Stomach (tissue), 9 donors: ENCODE measurements around the gene PLA2G4A. TPM values are rescaled to one million over a fixed set of nuclear protein-coding genes. Genes with fewer than 3 reads are reported as not detected.
A peak's percentile ranks its signal among the peaks of the same experiment; 100 is the strongest.

Source experiments
- DNase-seq, 2 donors: peaks; one replicate each; pipeline versions ENCODE4 v3.0.0 to v3.0.0-alpha.2; 2013 to 2019
- H3K27ac ChIP-seq, 5 donors: fragments of 200-600 bp in 4 of 5; sonication (generic) in 4 of 5; one replicate each; pipeline ENCODE4 v1.5.1; 2013 to 2019; ENCODE audit warnings: mild to moderate bottlenecking in 1 of 5, moderate library complexity in 1 of 5
- H3K27me3 ChIP-seq, 3 donors: fragments of 200-600 bp; sonication (generic); one replicate each; pipeline ENCODE4 v1.5.1; 2017 to 2019; ENCODE audit warnings: mixed run types in 1 of 3
- H3K36me3 ChIP-seq, 4 donors: fragments of 200-600 bp; sonication (generic); 1 replicate in 3 of 4; 2 replicates in 1 of 4; pipeline ENCODE4 v1.5.1; 2016 to 2019
- H3K4me1 ChIP-seq, 4 donors: fragments of 200-600 bp; sonication (generic); one replicate each; pipeline ENCODE4 v1.5.1; 2016 to 2019
- H3K4me3 ChIP-seq, 4 donors: fragments of 200-600 bp; sonication (generic) in 3 of 4; one replicate each; pipeline ENCODE4 v1.5.1; 2016 to 2019; ENCODE audit warnings: mild to moderate bottlenecking in 1 of 4
- H3K9me3 ChIP-seq, 4 donors: fragments of 200-600 bp; sonication (generic); one replicate each; pipeline ENCODE4 v1.5.1; 2016 to 2019
- CTCF ChIP-seq, 7 experiments: fragments of 450-650 bp in 4 of 7; fragments of 200-600 bp in 3 of 7; sonication (generic) in 3 of 7; IDR thresholded peaks; one replicate each; pipeline ENCODE4 v1.5.1; 2016 to 2019; ENCODE audit warnings: antibody characterized with exemption in 7 of 7, control low read depth in 2 of 7, mild to moderate bottlenecking in 1 of 7
- EP300 ChIP-seq: sonication (generic); formaldehyde crosslinking; IDR thresholded peaks from one replicate; pipeline ENCODE4 v1.6.1; 2017; ENCODE audit warnings: antibody characterized with exemption
- POLR2A ChIP-seq, 4 donors: fragments of 450-650 bp; IDR thresholded peaks; one replicate each; pipeline ENCODE4 v1.6.1; 2016; ENCODE audit warnings: antibody characterized with exemption in 4 of 4, control low read depth in 2 of 4, mild to moderate bottlenecking in 1 of 4, moderate library complexity in 1 of 4
- POLR2AphosphoS5 ChIP-seq, 3 donors: sonication (generic); formaldehyde crosslinking; IDR thresholded peaks; one replicate each; pipeline ENCODE4 v1.6.1; 2016; ENCODE audit warnings: antibody characterized with exemption in 3 of 3
- WGBS, 5 donors: extraction: QIAGEN DNeasy Blood & Tissue Kit in 3 of 5; methylation state at CpG; one replicate each; pipeline versions ENCODE4 v1.1.5 to v1.1.7; 2013 to 2018; 5-methylcytosine and 5-hydroxymethylcytosine counted together
- intact Hi-C: fragments of 100-400 bp; cut with DNase I; formaldehyde crosslinking; loops from one replicate; pipeline ENCODE4 v1.15.1; 2023; ENCODE audit warnings: low total_unique reads
- polyA plus RNA-seq, 3 donors: library from polyadenylated mRNA; stranded (reverse); fragments of 200-250 nt; gene quantifications; one replicate each; pipeline ENCODE4 v1.2.3, GENCODE V29; 2013
- total RNA-seq, 5 donors: library from RNA; depleted of rRNA; stranded (reverse); fragments of >200 nt; gene quantifications; one replicate each; pipeline versions ENCODE4 v1.1.0 to v1.2.3, GENCODE V29; 2014 to 2016
- donor health status: healthy with polysubstance abuse.
- donor health status: Bipolar disorder and iron deficiency.
- donor health status: healthy.

PLA2G4A gene
- total and polyA plus RNA-seq, 8 donors, result 2.2 to 17.8 (median 6.8) TPM

- H3K27ac ChIP-seq, result no peak overlapping the region
- DNase-seq, result no peak
- 70 to 86% (median 75%) methylated on average over 4 of the region's 4 CpGs for WGBS, 5 donors
- TF ChIP-seq POLR2AphosphoS5 (IDR thresholded peaks at IDR 0.05) (no peak), EP300 (no peak), POLR2A (IDR thresholded peaks at IDR 0.05) (no peak), CTCF (IDR thresholded peaks at IDR 0.05) (no peak)
- no peak overlapping the region for H3K4me3 ChIP-seq
- no peaks in the 10 kb centered on the region for H3K9me3 ChIP-seq
- no peaks in the 10 kb centered on the region for H3K4me1 ChIP-seq
- peaks cover 0 to 15% (median 2%) of the 10 kb centered on the region in 4 donors for H3K36me3 ChIP-seq
- no peaks in the 10 kb centered on the region for H3K27me3 ChIP-seq
- intact Hi-C loops, result no loop called here
These were observed 137.7 kb downstream of the PLA2G4A start for GRCh38 chr1:186966456-186966855.

GRCh38 chr1:186967656-186968394, 139.1 kb downstream of the PLA2G4A start:
- Histone ChIP-seq H3K9me3 (no peaks in the 10 kb centered on the region), H3K27ac (no peak overlapping the region), H3K27me3 (no peaks in the 10 kb centered on the region), H3K4me1 (no peaks in the 10 kb centered on the region), H3K36me3 (peaks cover 0 to 15% (median 2%) of the 10 kb centered on the region in 4 donors), H3K4me3 (no peak overlapping the region)
- intact Hi-C loops, result no loop called here
- WGBS, 5 donors, result 76 to 95% (median 82%) methylated on average over 2 of the region's 2 CpGs
- no peak for DNase-seq
- TF ChIP-seq CTCF (IDR thresholded peaks at IDR 0.05) (no peak), EP300 (no peak), POLR2AphosphoS5 (IDR thresholded peaks at IDR 0.05) (no peak), POLR2A (IDR thresholded peaks at IDR 0.05) (no peak)

GRCh38 chr1:186974774-186975181, 146.0 kb downstream of the PLA2G4A start:
- intact Hi-C loops, result no loop called here
- H3K9me3 ChIP-seq, result no peaks in the 10 kb centered on the region
- H3K4me3 ChIP-seq, result no peak overlapping the region
- peaks cover 0 to 11% (median 0%) of the 10 kb centered on the region in 4 donors for H3K4me1 ChIP-seq
- peak in 2 of 3 donors; percentile 15 to 81 for TF ChIP-seq POLR2AphosphoS5 (IDR thresholded peaks at IDR 0.05)
- TF ChIP-seq CTCF (IDR thresholded peaks at IDR 0.05), result no peak
- no peak for TF ChIP-seq EP300
- TF ChIP-seq POLR2A (IDR thresholded peaks at IDR 0.05), result no peak
- no peaks in the 10 kb centered on the region for H3K36me3 ChIP-seq
- peak overlapping the region in 4 of 5 donors; percentile 38 to 74 (median 60) for H3K27ac ChIP-seq
- H3K27me3 ChIP-seq, result no peaks in the 10 kb centered on the region
- DNase-seq, result peak in 1 of 2 donors; percentile 68
- WGBS, 5 donors, result 30 to 48% (median 45%) methylated on average over 3 of the region's 3 CpGs

GRCh38 chr1:186975220-186975619, 146.5 kb downstream of the PLA2G4A start:
- WGBS, 5 donors, result 50 to 77% (median 67%) methylated on average over 1 of the region's 1 CpG
- TF ChIP-seq EP300, result no peak
- no peak for TF ChIP-seq POLR2A (IDR thresholded peaks at IDR 0.05)
- TF ChIP-seq CTCF (IDR thresholded peaks at IDR 0.05), result no peak
- no peak for TF ChIP-seq POLR2AphosphoS5 (IDR thresholded peaks at IDR 0.05)
- intact Hi-C loops, result no loop called here
- Histone ChIP-seq H3K27me3 (no peaks in the 10 kb centered on the region), H3K27ac (peak overlapping the region in 3 of 5 donors; percentile 38 to 74 (median 63)), H3K4me3 (no peak overlapping the region), H3K36me3 (no peaks in the 10 kb centered on the region), H3K9me3 (no peaks in the 10 kb centered on the region), H3K4me1 (peaks cover 0 to 11% (median 0%) of the 10 kb centered on the region in 4 donors)
- no peak for DNase-seq
